Ovary (tissue), 9 donors: ENCODE measurements around the gene SPRN. TPM values are rescaled to one million over a fixed set of nuclear protein-coding genes. Genes with fewer than 3 reads are reported as not detected.

ENCODE experiments used
- DNase-seq, 5 donors: peaks; one replicate each; pipeline ENCODE4 v3.0.0-alpha.2; 2019 to 2020
- H3K27ac ChIP-seq, 2 donors: fragments of 200-600 bp; one replicate each; pipeline versions ENCODE4 v1.5.1 to v1.8.0; 2019 to 2022
- H3K27me3 ChIP-seq: fragments of 200-600 bp; one replicate; pipeline ENCODE4 v1.8.0; 2022
- H3K36me3 ChIP-seq: fragments of 200-600 bp; sonication (generic); one replicate; pipeline ENCODE4 v1.5.1; 2019
- H3K4me1 ChIP-seq: one replicate; pipeline ENCODE4 v1.8.1; 2013; ENCODE audit warnings: mild to moderate bottlenecking, moderate library complexity; ENCODE audit not compliant: insufficient read depth
- H3K4me3 ChIP-seq: fragments of 200-600 bp; sonication (generic); one replicate; pipeline ENCODE4 v1.5.1; 2017
- H3K9me3 ChIP-seq, 2 donors: fragments of 200-600 bp in 1 of 2; sonication (generic) in 1 of 2; one replicate each; pipeline versions ENCODE4 v1.5.1 to v1.8.1; 2013 to 2019; ENCODE audit warnings: mild to moderate bottlenecking in 1 of 2, moderate library complexity in 1 of 2
- CTCF ChIP-seq, 3 donors: fragments of 450-650 bp in 2 of 3; fragments of 200-600 bp in 1 of 3; IDR thresholded peaks; one replicate each; pipeline versions ENCODE4 v1.5.1 to v1.8.0; 2016 to 2022; ENCODE audit warnings: antibody characterized with exemption in 3 of 3, mild to moderate bottlenecking in 1 of 3
- EP300 ChIP-seq: sonication (generic); formaldehyde crosslinking; IDR thresholded peaks from one replicate; pipeline ENCODE4 v1.6.1; 2017; ENCODE audit warnings: antibody characterized with exemption
- POLR2A ChIP-seq: fragments of 450-650 bp; IDR thresholded peaks from one replicate; pipeline ENCODE4 v1.6.1; 2017; ENCODE audit warnings: antibody characterized with exemption, mild to moderate bottlenecking, moderate library complexity
- WGBS, 3 donors: extraction: QIAGEN DNeasy Blood & Tissue Kit in 1 of 3; methylation state at CpG; one replicate each; pipeline versions ENCODE4 v1.1.5 to v1.1.7; 2013 to 2017; 5-methylcytosine and 5-hydroxymethylcytosine counted together
- intact Hi-C, 4 donors: fragments of 100-400 bp; cut with DNase I; formaldehyde crosslinking; loops; one replicate each; pipeline versions ENCODE4 v1.11.0 to v1.15.1; 2022 to 2023
- polyA plus RNA-seq, 2 donors: library from polyadenylated mRNA; stranded (reverse); fragments of 200-250 nt in 1 of 2; fragments of 350-450 nt in 1 of 2; fragmentation: Illumina TruSeq in 1 of 2; extraction: RNeasy Lipid Tissue Mini Kit (QIAGEN cat#74804) in 1 of 2; gene quantifications; one replicate each; pipeline ENCODE4 v1.2.3, GENCODE V29; 2013 to 2014
- total RNA-seq, 7 donors: library from RNA; depleted of rRNA in 2 of 7; stranded (reverse); fragments of >200 nt in 2 of 7; fragmentation: NEBNext Ultra II Directional in 3 of 7; extraction: Animal tissue kit (Norgen Biotek cat#: 25700) in 3 of 7; gene quantifications; one replicate each; pipeline versions ENCODE4 v1.1.0 to v1.2.4, GENCODE V29; 2016 to 2023
- donor health status: DM: no; HTN: no; CAD: no; lungs with moderate emphysema.
- donor health status: DM: no; HTN: no; CAD: no.
- donor health status: Bipolar disorder and iron deficiency.
- donor health status: DM: yes; HTN: yes; CAD: no.
- donor health status: DM: no; HTN: no; CAD: no.
- donor health status: DM: yes; HTN: yes; CAD: no.

The SPRN gene
- total and polyA plus RNA-seq, 9 donors, result 0.05 to 0.20 (median 0.11) TPM; not detected in 4

DNA sequence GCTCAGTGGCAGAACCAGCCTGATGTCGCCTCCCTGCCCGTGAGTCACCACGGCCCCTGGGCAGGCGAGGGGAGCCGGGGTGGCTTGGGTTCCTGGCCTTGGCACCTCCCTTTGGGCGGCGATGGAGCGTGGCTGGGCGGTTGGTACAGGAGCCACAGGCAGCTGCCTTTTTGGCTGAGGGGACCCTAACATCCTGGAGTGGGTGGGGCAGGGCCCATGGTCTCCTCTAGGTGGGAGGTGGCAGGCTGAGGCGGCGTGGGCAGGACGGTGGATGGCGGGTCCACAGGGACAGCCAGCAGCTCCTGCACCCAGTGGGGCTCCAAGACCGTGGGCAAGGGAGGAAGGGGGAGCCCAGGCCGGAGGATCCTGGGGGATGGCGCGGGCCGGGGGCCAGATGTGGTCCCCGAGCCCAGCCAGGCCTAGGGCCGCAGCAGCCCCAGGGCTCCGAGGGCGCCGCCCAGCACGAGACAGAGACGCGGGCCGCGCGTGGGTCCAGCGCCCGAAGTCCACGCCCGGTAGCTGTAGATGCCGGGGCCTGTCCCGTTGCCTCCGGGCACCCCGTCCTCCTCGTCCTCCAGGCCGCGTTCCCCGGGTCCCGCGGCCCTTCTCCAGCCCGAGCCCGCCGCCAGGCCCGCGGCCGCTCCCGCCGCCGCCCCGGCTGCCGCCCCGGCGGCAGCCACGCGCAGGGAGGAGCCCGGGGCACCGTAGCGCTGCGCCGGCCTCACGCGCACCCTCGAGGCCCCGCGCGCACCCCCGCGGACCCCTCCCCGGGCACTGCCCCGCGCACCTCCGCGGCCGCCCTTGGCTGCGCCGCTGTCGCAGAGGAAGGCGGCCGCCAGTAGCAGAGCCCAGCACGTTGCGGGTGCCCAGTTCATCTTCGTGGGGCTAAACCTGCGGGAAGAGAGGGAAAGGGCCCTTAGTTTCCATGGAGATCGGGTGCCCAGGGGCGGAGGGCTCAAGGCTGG, 1.3 kb downstream of the SPRN start:
- intact Hi-C loops, result no loop called here
- no peak overlapping the region for H3K4me3 ChIP-seq
- peaks cover 3% of the 10 kb centered on the region for H3K4me1 ChIP-seq
- DNase-seq, result peak in 1 of 5 donors; percentile 17
- no peak overlapping the region for H3K27ac ChIP-seq
- H3K27me3 ChIP-seq, result no peaks in the 10 kb centered on the region
- H3K36me3 ChIP-seq, result no peaks in the 10 kb centered on the region
- no peak for TF ChIP-seq POLR2A
- no peak for TF ChIP-seq EP300
- no peak for TF ChIP-seq CTCF (IDR thresholded peaks at IDR 0.05)
- no peaks in the 10 kb centered on the region for H3K9me3 ChIP-seq
- 11 to 21% (median 16%) methylated on average over 42 to 88 of the region's 88 CpGs for WGBS, 3 donors

GRCh38 chr10:133422223-133422806, 2.1 kb downstream of the SPRN start:
- H3K27me3 ChIP-seq, result no peaks in the 10 kb centered on the region
- H3K4me3 ChIP-seq, result no peak overlapping the region
- H3K27ac ChIP-seq, result no peak overlapping the region
- no peak for DNase-seq
- 70 to 80% (median 78%) methylated on average over 16 of the region's 16 CpGs for WGBS, 3 donors
- peaks cover 3% of the 10 kb centered on the region for H3K4me1 ChIP-seq
- TF ChIP-seq CTCF (IDR thresholded peaks at IDR 0.05), result no peak
- no peak for TF ChIP-seq EP300
- no peak for TF ChIP-seq POLR2A
- H3K9me3 ChIP-seq, result no peaks in the 10 kb centered on the region
- intact Hi-C loops, result no loop called here
- H3K36me3 ChIP-seq, result no peaks in the 10 kb centered on the region

DNA sequence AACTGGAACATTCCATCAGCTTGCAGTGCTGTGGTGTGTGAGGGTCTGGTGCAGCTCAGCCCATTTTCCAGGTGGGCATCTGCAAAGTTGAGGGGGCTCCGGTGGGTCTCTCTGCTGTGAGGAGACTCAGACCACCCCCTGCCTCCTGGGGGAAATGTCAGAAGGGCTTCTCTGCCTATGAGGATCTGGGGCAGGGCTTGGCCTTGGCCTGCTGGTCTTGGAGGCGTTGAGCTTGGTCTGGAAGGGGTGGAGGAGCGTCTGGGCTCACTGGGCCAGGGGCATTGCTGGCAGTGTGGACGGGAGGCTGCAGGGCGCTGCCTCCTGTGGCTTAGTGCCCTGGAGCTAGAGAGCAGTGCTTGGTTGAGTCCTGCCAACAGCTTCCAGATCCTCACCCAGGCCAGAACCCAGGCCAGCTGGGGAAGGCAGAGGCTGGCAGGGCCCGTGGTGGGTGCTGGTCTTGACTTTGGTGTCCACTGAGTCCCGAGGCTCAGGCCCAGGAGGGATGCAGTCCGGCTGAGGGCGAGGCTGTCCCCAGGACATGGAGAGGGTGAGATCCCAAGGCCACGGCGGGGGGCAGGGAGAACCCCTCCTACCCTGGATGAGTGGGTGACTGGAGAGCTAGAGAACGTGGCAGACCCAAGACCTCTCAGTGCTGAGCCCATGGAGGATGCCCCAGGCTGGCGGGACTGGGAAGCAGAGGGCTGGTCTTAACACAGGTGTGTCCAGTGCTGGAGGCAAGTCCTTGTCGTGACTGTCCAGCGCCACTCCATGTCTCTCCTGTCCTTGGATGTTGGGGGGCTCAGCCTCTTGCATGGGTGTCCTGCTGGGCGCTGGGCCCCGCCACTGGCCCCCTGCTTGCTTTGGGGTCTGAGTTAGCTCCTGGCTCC, 2.8 kb downstream of the SPRN start:
- Histone ChIP-seq H3K36me3 (no peaks in the 10 kb centered on the region), H3K9me3 (no peaks in the 10 kb centered on the region), H3K27ac (no peak overlapping the region), H3K27me3 (no peaks in the 10 kb centered on the region), H3K4me1 (peaks cover 3% of the 10 kb centered on the region), H3K4me3 (no peak overlapping the region)
- 71 to 85% (median 84%) methylated on average over 16 to 17 of the region's 17 CpGs for WGBS, 3 donors
- TF ChIP-seq EP300 (no peak), CTCF (IDR thresholded peaks at IDR 0.05) (no peak), POLR2A (no peak)
- intact Hi-C loops, result no loop called here
- DNase-seq, result peak in 1 of 5 donors; percentile 14

DNA sequence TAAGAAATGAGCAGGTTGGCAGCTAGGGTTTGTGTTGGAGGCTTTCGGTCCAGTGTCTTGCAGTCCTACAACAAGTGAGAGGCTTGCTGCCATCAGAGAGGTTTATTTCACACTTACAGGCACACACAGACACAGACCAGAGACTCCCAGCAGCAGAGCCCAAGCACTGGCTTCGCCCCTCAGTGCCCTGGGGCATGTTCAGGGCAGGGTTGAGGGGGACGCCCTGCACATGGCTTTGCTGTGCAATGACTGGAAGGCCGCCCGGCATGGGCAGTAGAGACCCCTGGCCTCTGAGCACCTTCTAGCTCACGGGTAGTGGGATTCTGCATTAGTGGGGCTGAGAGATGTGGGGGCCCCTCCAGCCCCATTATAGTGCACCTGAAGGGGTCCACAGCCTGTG, 3.8 kb downstream of the SPRN start:
- intact Hi-C loops, result no loop called here
- 86 to 96% (median 90%) methylated on average over 5 to 6 of the region's 6 CpGs for WGBS, 3 donors
- DNase-seq, result no peak
- TF ChIP-seq CTCF (IDR thresholded peaks at IDR 0.05), result no peak
- no peak for TF ChIP-seq EP300
- no peak for TF ChIP-seq POLR2A
- Histone ChIP-seq H3K4me3 (no peak overlapping the region), H3K4me1 (peaks cover 3% of the 10 kb centered on the region), H3K27ac (no peak overlapping the region), H3K36me3 (no peaks in the 10 kb centered on the region), H3K27me3 (no peaks in the 10 kb centered on the region), H3K9me3 (no peaks in the 10 kb centered on the region)
